Smooth muscle cell (in vitro differentiated cells): ENCODE data around the gene ZSCAN23. TPM values are rescaled to one million over a fixed set of nuclear protein-coding genes. Genes with fewer than 3 reads are reported as not detected.
"Not testable (repeated sequence)": the region's sequence is repeated elsewhere in the genome, so short reads cannot be mapped to it uniquely, and the experiment has no call there.

ENCODE experiments used
- DNase-seq: peaks from one replicate; lab custom pipeline; 2025; ENCODE audit not compliant: unreplicated experiment; lab: John Stamatoyannopoulos, UW
- H2AFZ ChIP-seq: fragments of 200-600 bp; sonication (generic); 2 replicates; pipeline ENCODE4 v1.6.0; 2016; ENCODE audit warnings: antibody characterized with exemption, low read depth, mild to moderate bottlenecking
- H3F3A ChIP-seq: fragments of 200-600 bp; sonication (generic); 2 replicates; pipeline ENCODE4 v1.6.0; 2017; ENCODE audit warnings: antibody characterized with exemption, low read depth
- H3K27ac ChIP-seq: fragments of 200-600 bp; sonication (generic); 2 replicates; pipeline ENCODE4 v1.5.1; 2016; ENCODE audit warnings: low read depth, mild to moderate bottlenecking
- H3K27me3 ChIP-seq: fragments of 200-600 bp; sonication (generic); 2 replicates; pipeline ENCODE4 v1.6.1; 2016; ENCODE audit warnings: low read depth, mild to moderate bottlenecking
- H3K36me3 ChIP-seq: fragments of 200-600 bp; sonication (generic); 2 replicates; pipeline ENCODE4 v1.5.1; 2016; ENCODE audit warnings: low read depth
- H3K4me1 ChIP-seq: fragments of 200-600 bp; sonication (generic); 2 replicates; pipeline ENCODE4 v1.5.1; 2016; ENCODE audit warnings: low read depth
- H3K4me2 ChIP-seq: fragments of 200-600 bp; sonication (generic); 2 replicates; pipeline ENCODE4 v1.6.0; 2016; ENCODE audit warnings: mild to moderate bottlenecking
- H3K4me3 ChIP-seq: fragments of 200-600 bp; sonication (generic); 2 replicates; pipeline ENCODE4 v1.5.1; 2016; ENCODE audit warnings: mild to moderate bottlenecking
- H3K79me2 ChIP-seq: fragments of 200-600 bp; sonication (generic); 2 replicates; pipeline ENCODE4 v1.6.0; 2016; ENCODE audit warnings: low read depth, mild to moderate bottlenecking
- H3K9ac ChIP-seq: fragments of 200-600 bp; sonication (generic); 2 replicates; pipeline ENCODE4 v1.6.0; 2016; ENCODE audit warnings: low read depth
- H3K9me3 ChIP-seq: fragments of 200-600 bp; sonication (generic); replicated peaks from 2 replicates; pipeline ENCODE4 v1.5.1; 2016; ENCODE audit warnings: low read depth
- H4K20me1 ChIP-seq: fragments of 200-600 bp; sonication (generic); 2 replicates; pipeline ENCODE4 v1.6.0; 2016; ENCODE audit warnings: low read depth
- WGBS: methylation state at CpG from one replicate; pipeline ENCODE4 v1.1.7; 2016; ENCODE audit warnings: low lambda C conversion rate; 5-methylcytosine and 5-hydroxymethylcytosine counted together
- polyA plus RNA-seq: library from polyadenylated mRNA; unstranded; fragments of >200 nt; fragmentation: Nextera tagmentation; extraction: Ambion mirVana; gene quantifications from 2 replicates; pipeline ENCODE4 v1.2.1, GENCODE V29; 2016
- total RNA-seq: library from RNA; depleted of rRNA; stranded (reverse); fragments of >200 nt; gene quantifications from 2 replicates; pipeline ENCODE4 v1.2.3, GENCODE V29; 2014
- TF ChIP-seq, protein P1 (sequence below): fragments of 200-600 bp; sonication (generic); IDR thresholded peaks from 2 replicates; pipeline ENCODE4 v1.5.1; 2017; ENCODE audit warnings: borderline replicate concordance, mild to moderate bottlenecking, antibody characterized with exemption; ENCODE audit not compliant: insufficient read depth, poor library complexity, severe bottlenecking

The ZSCAN23 gene
- total and polyA plus RNA-seq, 2 experiments from 2014 or later = 0.94 to 1.6 TPM

DNA sequence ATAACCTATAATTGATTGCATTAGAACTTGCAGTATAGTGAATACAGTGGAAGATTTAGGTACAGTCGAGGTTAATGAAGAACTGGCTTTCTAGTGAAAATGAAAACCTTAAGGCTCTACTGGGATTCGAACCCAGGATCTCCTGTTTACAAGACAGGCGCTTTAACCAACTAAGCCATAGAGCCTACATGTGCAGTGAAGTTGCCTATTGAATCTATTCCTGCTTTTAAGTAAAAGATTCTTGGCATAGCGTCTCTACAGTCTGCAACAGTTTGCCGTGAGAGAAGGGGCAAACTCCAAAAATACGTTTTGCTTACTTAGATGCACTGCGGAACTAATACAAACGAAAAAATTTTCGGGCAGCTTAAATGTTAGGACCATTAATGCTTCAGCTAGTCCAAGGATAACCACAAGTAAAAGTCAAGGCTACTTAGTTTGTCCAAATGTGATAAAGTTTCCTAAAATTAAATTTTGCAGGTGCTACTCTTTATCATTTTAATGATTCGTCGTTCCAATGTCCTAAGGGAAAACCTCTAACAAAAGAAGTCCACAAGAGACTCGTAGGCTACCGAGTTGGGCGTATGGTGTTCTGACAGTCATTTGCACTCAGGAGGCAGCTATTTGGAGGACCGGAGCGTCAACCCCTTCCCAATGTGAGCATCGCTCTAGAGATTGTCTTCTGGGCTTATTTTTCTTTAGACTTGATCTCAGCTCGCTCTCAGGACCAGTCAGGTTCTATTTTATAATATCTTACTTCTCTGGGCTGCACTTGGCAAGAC lies 31.3 kb upstream of the ZSCAN23 start:
- Histone ChIP-seq H3K4me3 (peak overlapping the region; percentile 62), H3K36me3 (no peaks in the 10 kb centered on the region), H4K20me1 (no peaks in the 10 kb centered on the region), H3K9me3 (no peaks in the 10 kb centered on the region), H3K4me2 (peak overlapping the region; percentile 92), H3K27ac (no peak overlapping the region), H3K4me1 (no peaks in the 10 kb centered on the region), H2AFZ (peak overlapping the region; percentile 80), H3K27me3 (peaks cover 5% of the 10 kb centered on the region), H3K9ac (no peak overlapping the region), H3F3A (no peaks in the 10 kb centered on the region), H3K79me2 (no peaks in the 10 kb centered on the region)
- DNase-seq = no peak
- TF ChIP-seq, protein P1, sequence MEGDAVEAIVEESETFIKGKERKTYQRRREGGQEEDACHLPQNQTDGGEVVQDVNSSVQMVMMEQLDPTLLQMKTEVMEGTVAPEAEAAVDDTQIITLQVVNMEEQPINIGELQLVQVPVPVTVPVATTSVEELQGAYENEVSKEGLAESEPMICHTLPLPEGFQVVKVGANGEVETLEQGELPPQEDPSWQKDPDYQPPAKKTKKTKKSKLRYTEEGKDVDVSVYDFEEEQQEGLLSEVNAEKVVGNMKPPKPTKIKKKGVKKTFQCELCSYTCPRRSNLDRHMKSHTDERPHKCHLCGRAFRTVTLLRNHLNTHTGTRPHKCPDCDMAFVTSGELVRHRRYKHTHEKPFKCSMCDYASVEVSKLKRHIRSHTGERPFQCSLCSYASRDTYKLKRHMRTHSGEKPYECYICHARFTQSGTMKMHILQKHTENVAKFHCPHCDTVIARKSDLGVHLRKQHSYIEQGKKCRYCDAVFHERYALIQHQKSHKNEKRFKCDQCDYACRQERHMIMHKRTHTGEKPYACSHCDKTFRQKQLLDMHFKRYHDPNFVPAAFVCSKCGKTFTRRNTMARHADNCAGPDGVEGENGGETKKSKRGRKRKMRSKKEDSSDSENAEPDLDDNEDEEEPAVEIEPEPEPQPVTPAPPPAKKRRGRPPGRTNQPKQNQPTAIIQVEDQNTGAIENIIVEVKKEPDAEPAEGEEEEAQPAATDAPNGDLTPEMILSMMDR = no peak
- 2% methylated on average over 18 of the region's 18 CpGs for WGBS

DNA sequence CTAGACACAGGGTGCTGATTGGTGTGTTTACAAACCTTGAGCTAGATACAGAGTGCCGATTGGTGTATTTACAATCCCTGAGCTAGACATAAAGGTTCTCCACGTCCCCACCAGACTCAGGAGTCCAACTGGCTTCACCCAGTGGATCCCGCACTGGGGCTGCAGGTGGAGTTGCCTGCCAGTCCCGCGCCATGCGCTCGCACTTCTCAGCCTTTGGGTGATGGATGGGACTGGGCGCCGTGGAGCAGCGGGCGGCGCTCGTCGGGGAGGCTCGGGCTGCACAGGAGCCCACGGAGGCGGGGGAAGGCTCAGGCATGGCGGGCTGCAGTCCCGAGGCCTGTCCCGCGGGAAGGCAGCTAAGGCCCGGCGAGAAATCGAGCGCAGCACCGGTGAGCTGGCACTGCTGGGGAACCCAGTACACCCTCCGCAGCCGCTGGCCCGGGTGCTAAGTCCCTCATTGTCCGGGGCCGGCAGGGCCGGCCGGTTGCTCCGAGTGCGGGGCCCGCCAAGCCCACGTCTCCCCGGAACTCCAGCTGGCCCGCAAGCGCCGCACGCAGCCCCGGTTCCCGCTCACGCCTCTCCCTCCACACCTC lies 26.0 kb upstream of the ZSCAN23 start:
- not testable (repeated sequence) for H3F3A ChIP-seq, H3K4me3 ChIP-seq, H3K4me1 ChIP-seq, H2AFZ ChIP-seq, H3K79me2 ChIP-seq, H4K20me1 ChIP-seq, H3K36me3 ChIP-seq, DNase-seq, H3K27ac ChIP-seq, H3K4me2 ChIP-seq, H3K9ac ChIP-seq, H3K9me3 ChIP-seq
- H3K27me3 ChIP-seq = peaks cover 11% of the 10 kb centered on the region
- 98% methylated on average over 28 of the region's 45 CpGs for WGBS

DNA sequence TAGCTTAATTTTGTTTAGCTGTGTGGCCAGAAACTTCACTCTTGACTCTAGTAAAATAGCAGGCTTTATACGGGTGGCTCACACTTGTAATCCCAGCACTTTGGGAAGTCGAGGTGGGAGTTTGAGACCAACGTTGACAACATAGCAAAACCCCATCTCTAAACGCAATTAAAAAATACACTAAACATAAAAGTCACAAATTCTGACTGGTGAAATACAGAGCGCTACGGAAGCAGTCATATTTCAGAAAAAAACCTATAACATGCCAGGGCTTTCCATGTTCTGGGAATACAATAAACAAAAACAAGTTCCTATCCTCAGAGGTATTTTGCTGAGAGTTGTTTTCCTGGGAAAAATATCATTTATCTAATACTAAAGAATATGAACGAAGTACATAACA lies 24.8 kb upstream of the ZSCAN23 start:
- Histone ChIP-seq H3F3A (no peaks in the 10 kb centered on the region), H3K79me2 (no peaks in the 10 kb centered on the region), H4K20me1 (no peaks in the 10 kb centered on the region), H2AFZ (no peak overlapping the region), H3K9ac (no peak overlapping the region), H3K27me3 (peaks cover 11% of the 10 kb centered on the region), H3K4me1 (no peaks in the 10 kb centered on the region), H3K4me3 (no peak overlapping the region), H3K4me2 (no peak overlapping the region), H3K36me3 (no peaks in the 10 kb centered on the region), H3K27ac (no peak overlapping the region), H3K9me3 (no peaks in the 10 kb centered on the region)
- TF ChIP-seq, protein P1 = no peak
- no peak for DNase-seq
- WGBS = 96% methylated on average over 7 of the region's 7 CpGs

DNA sequence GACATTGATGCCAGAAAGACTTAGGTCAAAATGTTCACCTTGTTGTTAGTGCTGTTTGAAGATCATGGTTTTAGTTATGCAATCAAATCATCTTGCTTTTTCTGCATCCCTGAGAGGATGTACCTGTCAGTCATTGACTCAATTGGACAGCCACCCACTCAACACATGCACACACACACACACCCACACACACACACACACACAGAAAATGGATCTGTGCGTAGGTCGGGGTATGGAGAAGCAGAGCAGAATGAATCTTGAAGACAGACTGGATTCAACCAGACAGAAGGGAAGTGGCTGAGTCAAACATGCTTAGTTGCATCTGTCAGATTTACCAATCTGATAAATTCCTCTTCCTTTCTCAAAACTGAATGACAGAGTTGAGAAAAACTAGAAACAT lies 19.1 kb upstream of the ZSCAN23 start:
- Histone ChIP-seq H3K79me2 (no peaks in the 10 kb centered on the region), H3K27ac (no peak overlapping the region), H3K4me1 (no peaks in the 10 kb centered on the region), H3K9me3 (no peaks in the 10 kb centered on the region), H3K4me2 (no peak overlapping the region), H3K36me3 (no peaks in the 10 kb centered on the region), H3K9ac (no peak overlapping the region), H3K4me3 (no peak overlapping the region), H3K27me3 (peaks cover 53% of the 10 kb centered on the region), H3F3A (no peaks in the 10 kb centered on the region), H2AFZ (no peak overlapping the region), H4K20me1 (no peaks in the 10 kb centered on the region)
- DNase-seq = no peak
- 54% methylated on average over 2 of the region's 2 CpGs for WGBS
- TF ChIP-seq, protein P1 = no peak
